Panc1 (cell line): ENCODE results near the gene MYO1E. TPM values are rescaled to one million over a fixed set of nuclear protein-coding genes. Genes with fewer than 3 reads are reported as not detected.

Source experiments
- ATAC-seq: fragments of 200-7000 bp; cut with Tn5 transposase; 2 replicates; pipeline ENCODE4 v1.9.1; 2020; ENCODE audit warnings: mild to moderate bottlenecking, moderate library complexity
- BruUV-seq: library from RNA; stranded (reverse); fragments of 400-500 nt; replicated peaks from 2 replicates; lab custom pipeline; 2021; lab: Mats Ljungman, UMichigan
- CTCF ChIA-PET: fragments of 300-600 bp; sonication (Branson Sonifier 250); formaldehyde crosslinking; loops from one replicate; lab custom pipeline; 2022; ENCODE audit warnings: antibody characterized with exemption; lab: Charles Lee
- POLR2A ChIA-PET: fragments of 300-600 bp; sonication (Branson Sonifier 250); formaldehyde crosslinking; loops from one replicate; lab custom pipeline; 2022; ENCODE audit warnings: antibody characterized with exemption; lab: Charles Lee
- DNase-seq: peaks from one replicate; pipeline ENCODE4 v3.0.0-alpha.2; 2010; ENCODE audit warnings: low read depth, low spot score
- H3K27ac ChIP-seq: 2 replicates; pipeline ENCODE4 v1.5.1; 2011; ENCODE audit warnings: mild to moderate bottlenecking, low read length, inconsistent platforms
- H3K27me3 ChIP-seq: fragments of 200-500 bp; sonication (Bioruptor generic); 2 replicates; pipeline ENCODE4 v1.6.0; 2014; ENCODE audit warnings: low read length, inconsistent platforms; ENCODE audit not compliant: control insufficient read depth, insufficient read depth
- H3K36me3 ChIP-seq: fragments of 200-500 bp; sonication (Bioruptor generic); 2 replicates; pipeline ENCODE4 v1.5.1; 2014; ENCODE audit warnings: inconsistent platforms, mild to moderate bottlenecking, low read length, moderate library complexity; ENCODE audit not compliant: control insufficient read depth, insufficient read depth
- H3K4me1 ChIP-seq: 2 replicates; pipeline ENCODE4 v1.5.1; 2011; ENCODE audit warnings: inconsistent platforms, mild to moderate bottlenecking, low read length, moderate library complexity; ENCODE audit not compliant: control insufficient read depth, insufficient read depth
- H3K4me3 ChIP-seq, 2 experiments: 2 replicates each; pipeline ENCODE4 v1.5.1; 2011 to 2012; ENCODE audit warnings: low read depth in 2 of 2, low read length in 2 of 2, mild to moderate bottlenecking in 2 of 2, inconsistent platforms in 1 of 2, moderate library complexity in 1 of 2
- H3K9me3 ChIP-seq: fragments of 200-500 bp; sonication (Bioruptor generic); 2 replicates; pipeline ENCODE4 v1.5.1; 2014; ENCODE audit warnings: low read depth, mild to moderate bottlenecking, inconsistent platforms, low read length, moderate library complexity; ENCODE audit not compliant: control insufficient read depth, insufficient read depth
- CTCF ChIP-seq: fragments of 450-650 bp; IDR thresholded peaks from 2 replicates; pipeline ENCODE4 v1.5.1; 2017; ENCODE audit warnings: mild to moderate bottlenecking
- POLR2AphosphoS5 ChIP-seq: IDR thresholded peaks from 2 replicates; pipeline ENCODE4 v1.6.1; 2012; ENCODE audit warnings: mild to moderate bottlenecking, low read depth, low read length, moderate library complexity
- REST ChIP-seq, 2 experiments: IDR thresholded peaks; 2 replicates each; pipeline ENCODE4 v1.6.1; 2011 to 2012; ENCODE audit warnings: low read depth in 2 of 2, control low read depth in 1 of 2, low read length in 1 of 2, mild to moderate bottlenecking in 1 of 2, moderate library complexity in 1 of 2; ENCODE audit not compliant: insufficient read depth in 1 of 2
- SIN3A ChIP-seq: IDR thresholded peaks from 2 replicates; pipeline ENCODE4 v1.6.1; 2012; ENCODE audit warnings: low read depth, mild to moderate bottlenecking, low read length, moderate library complexity, borderline replicate concordance; ENCODE audit not compliant: insufficient read depth
- TCF7L2 ChIP-seq: IDR thresholded peaks from 2 replicates; pipeline ENCODE4 v1.6.1; 2011; ENCODE audit warnings: mild to moderate bottlenecking, low read depth, low read length, inconsistent platforms
- in situ Hi-C: cut with HindIII; loops from 2 replicates; pipeline ENCODE4 v1.10.0; 2016; ENCODE audit warnings: low sequenced_read_pairs, low pct_unique_long_range_greater_than_20kb
- intact Hi-C: fragments of 100-400 bp; cut with micrococcal nuclease; formaldehyde crosslinking; loops from one replicate; pipeline ENCODE4 v1.10.0; 2022; ENCODE audit not compliant: unreplicated experiment
- total RNA-seq: library from RNA; stranded (reverse); gene quantifications from one replicate; pipeline ENCODE4 v1.2.1, GENCODE V29; 2021; ENCODE audit not compliant: unreplicated experiment

Gene MYO1E
- total RNA-seq, 1 experiment from 2014 or later = 161 TPM

GRCh38 chr15:59243622-59244021 is 129.0 kb downstream of the MYO1E start:
- Histone ChIP-seq H3K36me3 (no peaks in the 10 kb centered on the region), H3K27ac (no peak overlapping the region), H3K4me1 (peaks cover 3% of the 10 kb centered on the region), H3K27me3 (no peaks in the 10 kb centered on the region), H3K4me3 (no peak overlapping the region), H3K9me3 (no peaks in the 10 kb centered on the region)
- intact Hi-C loops = no loop called here
- ChIA-PET POLR2A (no interaction called here), CTCF (no interaction called here)
- ATAC-seq (no peak), DNase-seq (no peak)
- in situ Hi-C loops = no loop called here
- TF ChIP-seq POLR2AphosphoS5 (no peak), REST (IDR thresholded peaks at IDR 0.05; ENCODE audit: insufficient read depth in 1 of 2, low read depth in 2 of 2, low read length in 1 of 2) (no peak)
- no TSS peak for BruUV-seq

- Histone ChIP-seq H3K4me1 (peaks cover 2% of the 10 kb centered on the region), H3K4me3 (no peak overlapping the region), H3K27me3 (no peaks in the 10 kb centered on the region), H3K36me3 (no peaks in the 10 kb centered on the region), H3K27ac (no peak overlapping the region), H3K9me3 (no peaks in the 10 kb centered on the region)
- intact Hi-C loops = no loop called here
- ChIA-PET POLR2A (interaction anchor here (0.5 to 0.6 kb wide), 2 partner anchors 10 to 46 kb away, joined by 3 to 5 read pairs; no protein-coding TSS in a partner anchor), CTCF (no interaction called here)
- no peak for DNase-seq
- no peak for ATAC-seq
- no peak for TF ChIP-seq SIN3A
- TF ChIP-seq TCF7L2 = no peak
- no peak for TF ChIP-seq POLR2AphosphoS5
- no peak for TF ChIP-seq REST (IDR thresholded peaks at IDR 0.05; ENCODE audit: insufficient read depth in 1 of 2, low read depth in 2 of 2, low read length in 1 of 2)
- no peak for TF ChIP-seq CTCF
- no TSS peak for BruUV-seq
- in situ Hi-C loops = no loop called here
These were observed 130.0 kb downstream of the MYO1E start for GRCh38 chr15:59242649-59243048.
